AG20443 (cell line): ENCODE data around the gene FNDC3A.
"Not testable (repeated sequence)": the region's sequence is repeated elsewhere in the genome, so short reads cannot be mapped to it uniquely, and the experiment has no call there.

ENCODE experiments used
- DNase-seq: peaks from one replicate; pipeline ENCODE4 v3.0.0; 2012; ENCODE audit warnings: low spot score, mixed read lengths

Gene FNDC3A

GRCh38 chr13:48977286-48977625 lies 1.5 kb downstream of the FNDC3A start:
- no peak for DNase-seq

DNA sequence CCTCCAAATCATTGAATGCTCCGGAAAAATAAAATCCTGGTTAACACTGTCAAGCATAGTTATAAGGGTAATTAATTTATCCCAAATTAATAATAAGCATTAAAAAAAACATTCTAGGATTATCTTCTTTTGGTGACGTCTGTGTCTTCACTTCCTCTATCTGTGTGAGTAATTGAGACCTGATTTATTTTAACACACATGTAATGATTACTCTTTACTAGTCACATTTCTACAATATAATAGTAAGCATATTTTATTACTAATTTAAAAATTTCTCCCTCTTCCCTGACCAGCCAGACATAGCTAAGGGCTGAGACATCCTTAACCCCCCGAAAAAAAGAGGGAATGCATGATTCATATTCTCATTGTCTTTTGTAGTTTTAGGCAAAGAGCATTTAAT lies 2.3 kb downstream of the FNDC3A start:
- peak; percentile 29 for DNase-seq

DNA sequence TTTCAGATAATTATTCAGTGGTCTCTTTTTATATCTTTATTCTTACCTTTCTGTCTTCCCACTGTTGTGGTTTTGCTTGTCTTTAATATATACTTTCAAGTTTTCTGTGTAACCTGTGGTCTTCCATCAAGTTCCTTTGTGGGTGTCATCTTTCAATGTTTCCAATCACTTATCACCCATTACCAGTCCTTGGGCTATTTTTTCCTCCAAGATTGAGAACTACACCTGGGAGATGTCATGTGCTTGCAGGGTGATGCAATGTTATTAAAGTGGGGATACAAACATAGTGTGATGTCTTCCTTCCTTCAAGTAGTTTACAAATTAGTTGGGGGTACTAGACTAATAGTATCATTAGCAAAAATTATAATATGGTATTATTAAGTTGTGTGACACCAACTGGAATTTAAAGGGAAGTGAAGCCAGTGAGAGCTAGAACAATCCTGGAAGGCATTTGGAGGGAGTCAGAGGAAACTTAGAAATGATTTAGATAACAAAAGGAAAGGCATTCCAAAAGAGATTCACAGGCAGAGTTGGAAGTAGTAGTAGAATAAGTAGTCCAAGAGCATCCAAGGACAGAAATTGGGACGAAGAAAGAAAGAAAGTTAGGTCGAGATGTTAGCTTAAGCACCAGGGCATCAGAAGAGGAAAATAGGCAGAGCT lies 3.4 kb downstream of the FNDC3A start:
- no peak for DNase-seq

DNA sequence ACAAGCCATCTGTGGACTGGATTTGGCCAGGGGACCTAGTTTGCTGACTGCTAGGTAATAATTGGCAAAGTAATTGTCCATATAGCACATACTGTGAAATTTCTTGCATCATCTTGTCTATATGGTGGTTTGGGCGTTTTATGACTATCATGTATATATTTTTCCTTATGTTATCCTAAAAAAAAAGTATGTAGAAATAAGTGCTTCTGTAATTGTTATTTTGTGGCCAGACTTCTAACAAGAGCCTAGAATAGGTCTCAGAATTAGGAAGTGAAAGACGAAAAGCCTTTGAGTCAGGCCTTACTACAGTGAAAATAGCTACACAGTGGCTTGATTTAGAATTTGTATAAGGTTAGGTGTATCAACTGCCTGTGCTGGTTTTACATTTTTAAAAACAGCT lies 4.2 kb downstream of the FNDC3A start:
- no peak for DNase-seq

GRCh38 chr13:48983331-48983730 lies 7.6 kb downstream of the FNDC3A start:
- DNase-seq = no peak

DNA sequence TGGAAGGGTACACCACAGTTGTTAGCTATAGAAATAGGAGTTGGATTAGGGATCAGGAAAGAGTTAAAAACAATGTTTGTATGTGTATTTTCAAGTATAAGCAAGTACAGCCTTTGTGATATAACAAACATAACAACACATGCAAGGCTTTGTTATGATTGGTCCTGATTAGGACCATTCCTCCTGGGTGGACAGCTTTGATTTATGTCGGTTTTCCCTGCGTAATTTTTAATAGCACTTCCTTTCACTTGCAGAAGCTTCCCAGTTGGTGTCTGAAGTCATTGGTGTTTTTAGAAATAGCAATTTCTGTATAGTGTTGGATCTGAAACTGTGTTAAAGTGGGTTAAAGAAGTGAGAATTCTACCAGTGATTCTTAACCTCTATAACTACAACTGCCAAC lies 10.0 kb downstream of the FNDC3A start:
- no peak for DNase-seq

- DNase-seq = no peak
Measured at GRCh38 chr13:48990900-48991299, 15.2 kb downstream of the FNDC3A start.

DNA sequence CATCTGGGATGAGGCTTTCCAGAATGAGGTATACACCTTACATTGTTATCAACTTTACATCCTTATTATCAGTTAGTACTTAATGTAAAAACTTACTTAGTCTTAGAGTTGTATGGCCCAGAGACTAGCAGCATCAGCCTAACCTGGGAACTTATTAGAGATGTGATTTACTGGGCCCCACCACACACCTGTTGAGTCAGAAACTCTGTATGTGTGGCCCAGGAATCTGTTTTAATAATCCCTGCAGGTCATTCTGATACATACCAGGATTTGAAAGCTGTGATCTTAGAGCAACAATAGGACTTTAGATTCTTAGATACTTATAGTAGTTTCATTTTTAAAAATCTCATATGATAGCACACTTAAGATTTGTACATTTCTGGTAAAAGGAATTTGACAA lies 17.4 kb downstream of the FNDC3A start:
- DNase-seq = no peak

DNA sequence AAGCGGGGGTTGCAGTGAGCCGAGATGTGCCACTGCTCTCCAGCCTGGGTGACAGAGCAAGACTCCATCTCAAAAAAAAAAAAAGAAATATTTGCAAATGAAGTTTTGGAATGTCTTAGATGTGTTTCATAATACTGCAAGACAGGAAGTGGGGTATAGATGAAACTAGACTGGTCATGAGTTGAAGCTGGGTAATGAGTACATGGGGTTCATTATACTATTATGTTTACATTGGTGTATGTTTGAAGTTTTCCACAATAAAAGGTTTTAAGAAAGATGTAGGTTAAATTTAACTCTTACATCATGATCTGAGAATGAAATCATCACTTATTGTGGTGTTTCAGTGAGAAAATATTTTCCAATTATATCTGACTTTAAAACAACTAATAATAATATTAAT lies 19.0 kb downstream of the FNDC3A start:
- no peak for DNase-seq

GRCh38 chr13:48998641-48999292 lies 23.1 kb downstream of the FNDC3A start:
- no peak for DNase-seq

DNA sequence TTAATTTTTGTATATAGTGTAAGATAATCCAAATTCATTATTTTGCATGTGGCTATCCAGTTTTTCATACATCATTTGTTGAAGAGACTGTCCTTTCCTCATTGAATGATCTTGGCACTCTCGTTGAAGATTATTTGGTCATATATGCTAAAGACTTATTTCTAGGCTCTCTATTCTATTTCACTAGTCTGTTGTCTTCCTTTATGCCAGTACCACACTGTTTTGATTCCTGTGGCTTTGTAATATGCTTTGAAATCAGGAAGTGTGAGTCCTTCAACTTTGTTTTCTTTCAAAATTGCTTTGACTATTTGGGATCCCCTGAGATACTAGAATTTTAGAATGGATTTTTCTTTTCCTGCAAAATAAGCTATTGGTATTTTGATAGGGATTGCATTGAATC lies 24.5 kb downstream of the FNDC3A start:
- DNase-seq = no peak

DNA sequence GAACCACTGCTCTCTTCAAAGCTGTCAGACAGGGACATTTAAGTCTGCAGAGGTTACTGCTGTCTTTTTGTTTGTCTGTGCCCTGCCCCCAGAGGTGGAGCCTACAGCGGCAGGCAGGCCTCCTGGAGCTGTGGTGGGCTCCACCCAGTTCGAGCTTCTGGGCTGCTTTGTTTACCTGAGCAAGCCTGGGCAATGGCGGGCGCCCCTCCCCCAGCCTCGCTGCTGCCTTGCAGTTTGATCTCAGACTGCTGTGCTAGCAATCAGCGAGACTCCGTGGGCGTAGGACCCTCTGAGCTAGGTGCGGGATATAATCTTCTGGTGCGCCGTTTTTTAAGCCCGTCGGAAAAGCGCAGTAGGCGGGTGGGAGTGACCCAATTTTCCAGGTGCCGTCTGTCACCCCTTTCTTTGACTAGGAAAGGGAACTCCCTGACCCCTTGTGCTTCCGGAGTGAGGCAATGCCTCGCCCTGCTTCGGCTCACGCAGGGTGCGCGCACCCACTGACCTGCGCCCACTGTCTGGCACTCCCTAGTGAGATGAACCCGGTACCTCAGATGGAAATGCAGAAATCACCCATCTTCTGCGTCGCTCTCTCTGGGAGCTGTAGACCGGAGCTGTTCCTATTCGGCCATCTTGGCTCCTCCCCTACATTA lies 43.4 kb downstream of the FNDC3A start:
- DNase-seq = not testable (repeated sequence)

GRCh38 chr13:49020328-49020727 lies 44.6 kb downstream of the FNDC3A start:
- no peak for DNase-seq

- no peak for DNase-seq
Measured at GRCh38 chr13:49020940-49021553, 45.3 kb downstream of the FNDC3A start.

- no peak for DNase-seq
Measured at GRCh38 chr13:49021953-49022352, 46.2 kb downstream of the FNDC3A start.

- DNase-seq = peak; percentile 26
Measured at GRCh38 chr13:49022472-49023144, 46.9 kb downstream of the FNDC3A start.

GRCh38 chr13:49023431-49023830 lies 47.7 kb downstream of the FNDC3A start:
- DNase-seq = peak; percentile 37

DNA sequence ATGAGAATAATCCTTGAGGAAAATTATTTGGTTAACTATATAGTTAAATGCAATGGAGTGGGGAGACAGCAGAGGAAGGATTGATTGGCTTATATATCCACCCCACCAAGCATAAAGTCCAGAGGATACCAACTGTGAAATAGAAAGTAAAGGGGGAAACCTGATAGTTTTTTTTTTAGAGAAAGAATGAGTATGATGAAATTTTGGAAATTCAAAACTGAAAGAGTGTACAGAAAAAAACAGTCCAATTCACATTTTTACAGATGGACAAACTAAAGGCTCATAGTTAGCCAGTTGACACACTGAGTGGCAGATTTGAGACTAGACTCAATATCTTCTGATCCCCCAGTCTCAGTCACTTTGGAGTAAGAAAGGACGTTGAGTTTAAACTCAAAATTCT lies 51.1 kb downstream of the FNDC3A start:
- DNase-seq = no peak

DNA sequence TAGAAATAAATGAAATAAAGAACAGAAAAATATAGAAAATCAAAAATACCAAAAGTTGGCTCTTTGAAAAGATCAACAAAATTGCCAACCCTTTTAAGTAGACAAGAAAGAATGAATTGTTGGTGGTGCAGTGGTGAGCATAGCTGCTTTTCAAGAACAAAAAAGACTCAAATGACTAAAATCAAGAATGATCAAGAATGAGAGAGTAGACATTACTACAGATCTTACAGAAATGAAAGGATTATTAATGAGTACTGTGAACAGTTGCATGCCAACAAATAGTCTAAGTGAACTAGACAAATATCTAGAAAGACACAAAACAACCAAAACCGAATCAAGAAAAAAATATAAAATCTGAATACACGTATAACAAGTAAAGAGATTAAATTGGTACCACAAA lies 53.9 kb downstream of the FNDC3A start:
- DNase-seq = no peak

DNA sequence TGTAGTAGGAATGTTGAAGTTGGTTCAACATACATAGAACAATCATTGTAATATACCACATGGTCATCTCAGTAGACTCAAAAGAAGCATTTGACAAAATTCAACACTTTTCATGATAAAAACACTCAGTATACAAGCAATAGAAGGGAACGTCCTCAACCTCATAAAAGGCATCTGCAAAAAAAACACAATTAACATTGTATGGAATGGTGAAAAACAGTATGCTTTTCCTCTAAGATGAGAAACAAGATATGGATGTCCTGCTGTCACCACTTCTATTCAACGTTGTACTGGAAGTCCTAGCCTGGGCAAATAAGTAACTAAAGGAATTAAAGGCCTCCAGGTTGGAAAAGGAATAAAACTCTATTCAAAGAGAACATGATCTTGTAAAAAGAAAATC lies 54.5 kb downstream of the FNDC3A start:
- DNase-seq = no peak

DNA sequence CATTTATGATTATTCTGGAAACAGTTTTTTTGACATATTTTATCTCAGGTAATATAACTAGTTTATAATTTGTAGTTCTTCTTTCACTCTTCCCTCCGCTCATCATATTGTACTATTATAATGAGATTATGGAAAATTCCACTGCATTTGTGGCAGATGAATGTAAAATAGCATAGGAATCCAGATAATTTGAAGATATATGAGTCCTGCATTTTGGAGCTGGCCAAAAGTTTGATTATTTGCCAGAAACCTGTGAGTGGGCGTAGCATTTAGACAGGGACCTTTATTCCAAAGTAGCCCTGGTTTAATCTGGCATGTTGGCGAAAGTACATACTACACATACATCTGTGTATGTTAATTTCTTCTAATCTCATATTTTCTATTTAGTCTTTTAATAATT lies 65.2 kb downstream of the FNDC3A start:
- DNase-seq = no peak

DNA sequence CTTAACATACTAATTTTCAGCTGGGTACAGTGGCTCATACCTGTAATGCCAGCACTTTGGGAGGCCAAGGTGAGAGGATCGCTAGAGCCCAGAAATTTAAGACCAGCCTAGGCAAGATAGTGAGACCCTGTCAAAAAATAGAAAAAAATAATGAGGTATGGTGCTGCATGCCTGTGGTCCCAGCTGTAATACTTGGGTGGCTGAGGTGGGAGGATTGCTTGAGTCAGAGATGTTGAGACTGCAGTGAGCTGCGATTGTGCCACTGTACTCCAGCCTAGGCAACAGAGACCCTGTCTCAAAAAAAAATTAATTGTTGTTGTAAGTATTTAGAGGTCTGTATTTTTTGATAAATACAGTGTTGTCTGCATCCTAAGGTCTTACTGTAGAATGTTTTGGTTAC lies 66.8 kb downstream of the FNDC3A start:
- no peak for DNase-seq

DNA sequence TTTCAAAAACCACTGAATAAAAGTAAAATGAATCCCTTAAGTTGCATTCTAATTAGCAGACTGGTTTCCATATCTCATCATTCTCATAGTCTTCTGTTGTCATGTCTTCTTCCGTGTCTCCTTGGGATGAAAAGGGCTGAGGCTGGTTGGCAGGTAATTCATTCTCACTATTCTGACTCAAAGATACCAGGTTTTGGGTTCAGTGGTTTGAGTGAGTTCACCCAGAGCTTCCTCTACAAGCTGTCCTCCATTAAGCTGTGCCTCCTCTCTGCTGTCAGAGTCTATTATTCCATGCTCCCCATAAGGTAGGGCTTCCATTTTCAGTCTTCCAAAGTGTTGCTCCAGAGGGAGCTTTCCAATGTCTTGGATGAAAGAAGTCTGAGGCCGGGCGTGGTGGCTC lies 68.3 kb downstream of the FNDC3A start:
- no peak for DNase-seq
